Osteoblast (primary cell): ENCODE measurements around the gene SMIM22. TPM values are rescaled to one million over a fixed set of nuclear protein-coding genes. Genes with fewer than 3 reads are reported as not detected.

Source experiments
- DNase-seq: peaks from one replicate; pipeline ENCODE4 v3.0.0; 2011; ENCODE audit warnings: low spot score, mixed read lengths; ENCODE audit not compliant: insufficient read length; ENCODE audit errors: missing footprints
- H2AFZ ChIP-seq: 2 replicates; pipeline ENCODE4 v1.6.0; 2011; ENCODE audit warnings: mild to moderate bottlenecking, low read length
- H3K27ac ChIP-seq: 2 replicates; pipeline ENCODE4 v1.5.1; 2011; ENCODE audit warnings: mild to moderate bottlenecking, low read depth, low read length, moderate library complexity
- H3K27me3 ChIP-seq: 2 replicates; pipeline ENCODE4 v1.6.0; 2012; ENCODE audit warnings: mild to moderate bottlenecking, control low read depth, inconsistent platforms, low read length, moderate library complexity; ENCODE audit not compliant: insufficient read depth
- H3K36me3 ChIP-seq: 2 replicates; pipeline ENCODE4 v1.5.1; 2011; ENCODE audit warnings: mild to moderate bottlenecking, low read length, control low read depth, moderate library complexity; ENCODE audit not compliant: insufficient read depth
- H3K4me1 ChIP-seq: 2 replicates; pipeline ENCODE4 v1.5.1; 2011; ENCODE audit warnings: mild to moderate bottlenecking, low read length, control low read depth, moderate library complexity; ENCODE audit not compliant: insufficient read depth
- H3K4me2 ChIP-seq: 2 replicates; pipeline ENCODE4 v1.6.0; 2011; ENCODE audit warnings: mild to moderate bottlenecking, low read length; ENCODE audit not compliant: insufficient read depth
- H3K4me3 ChIP-seq: fragments of 200-600 bp; sonication (generic); 3 replicates; pipeline ENCODE4 v1.5.1; 2012; ENCODE audit warnings: mild to moderate bottlenecking, low read length, inconsistent platforms; ENCODE audit not compliant: insufficient read depth
- H3K79me2 ChIP-seq: 2 replicates; pipeline ENCODE4 v1.6.0; 2012; ENCODE audit warnings: mild to moderate bottlenecking, low read length, control low read depth, inconsistent platforms; ENCODE audit not compliant: insufficient read depth
- H3K9me3 ChIP-seq: 2 replicates; pipeline ENCODE4 v1.5.1; 2011; ENCODE audit warnings: low read depth, low read length, control low read depth
- H4K20me1 ChIP-seq: 2 replicates; pipeline ENCODE4 v1.6.0; 2012; ENCODE audit warnings: mild to moderate bottlenecking, low read length, control low read depth; ENCODE audit not compliant: insufficient read depth
- total RNA-seq: library from RNA; depleted of rRNA; stranded (reverse); fragments of >200 nt; gene quantifications from 2 replicates; pipeline ENCODE4 v1.2.3, GENCODE V29; 2012
- TF ChIP-seq, protein P1 (sequence below): IDR thresholded peaks from 2 replicates; pipeline ENCODE4 v1.5.1; 2011; ENCODE audit warnings: mild to moderate bottlenecking, low read depth, low read length, moderate library complexity; ENCODE audit errors: extremely low read depth

Gene SMIM22
- total RNA-seq, 1 donor: not detected

DNA sequence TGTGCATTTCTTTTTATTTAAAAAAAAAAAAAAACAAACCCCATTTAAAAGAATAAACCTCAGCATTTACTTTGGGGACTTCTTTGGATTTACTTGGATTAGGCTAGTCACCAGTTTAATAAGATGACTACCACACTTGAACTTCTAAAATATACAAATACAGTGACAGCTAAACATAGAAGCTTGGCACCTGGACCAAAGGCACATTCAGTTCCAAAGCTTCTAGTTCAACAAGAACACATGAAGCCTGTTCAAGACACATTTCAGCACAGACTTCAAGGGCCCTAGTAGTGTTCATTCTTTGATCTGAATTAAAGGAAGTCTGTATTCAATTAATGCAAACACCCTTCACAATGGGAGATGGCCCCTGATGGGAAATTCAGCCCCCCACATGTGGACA is 18.9 kb downstream of the SMIM22 start:
- no peak overlapping the region for H3K4me2 ChIP-seq
- H2AFZ ChIP-seq: no peak overlapping the region
- H4K20me1 ChIP-seq: no peaks in the 10 kb centered on the region
- no peaks in the 10 kb centered on the region for H3K4me1 ChIP-seq
- H3K9me3 ChIP-seq: no peaks in the 10 kb centered on the region
- H3K27ac ChIP-seq: no peak overlapping the region
- H3K79me2 ChIP-seq: no peaks in the 10 kb centered on the region
- peaks cover 65% of the 10 kb centered on the region for H3K36me3 ChIP-seq
- H3K4me3 ChIP-seq: no peak overlapping the region
- DNase-seq: no peak
- H3K27me3 ChIP-seq: no peaks in the 10 kb centered on the region
- TF ChIP-seq, protein P1, sequence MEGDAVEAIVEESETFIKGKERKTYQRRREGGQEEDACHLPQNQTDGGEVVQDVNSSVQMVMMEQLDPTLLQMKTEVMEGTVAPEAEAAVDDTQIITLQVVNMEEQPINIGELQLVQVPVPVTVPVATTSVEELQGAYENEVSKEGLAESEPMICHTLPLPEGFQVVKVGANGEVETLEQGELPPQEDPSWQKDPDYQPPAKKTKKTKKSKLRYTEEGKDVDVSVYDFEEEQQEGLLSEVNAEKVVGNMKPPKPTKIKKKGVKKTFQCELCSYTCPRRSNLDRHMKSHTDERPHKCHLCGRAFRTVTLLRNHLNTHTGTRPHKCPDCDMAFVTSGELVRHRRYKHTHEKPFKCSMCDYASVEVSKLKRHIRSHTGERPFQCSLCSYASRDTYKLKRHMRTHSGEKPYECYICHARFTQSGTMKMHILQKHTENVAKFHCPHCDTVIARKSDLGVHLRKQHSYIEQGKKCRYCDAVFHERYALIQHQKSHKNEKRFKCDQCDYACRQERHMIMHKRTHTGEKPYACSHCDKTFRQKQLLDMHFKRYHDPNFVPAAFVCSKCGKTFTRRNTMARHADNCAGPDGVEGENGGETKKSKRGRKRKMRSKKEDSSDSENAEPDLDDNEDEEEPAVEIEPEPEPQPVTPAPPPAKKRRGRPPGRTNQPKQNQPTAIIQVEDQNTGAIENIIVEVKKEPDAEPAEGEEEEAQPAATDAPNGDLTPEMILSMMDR: no peak

DNA sequence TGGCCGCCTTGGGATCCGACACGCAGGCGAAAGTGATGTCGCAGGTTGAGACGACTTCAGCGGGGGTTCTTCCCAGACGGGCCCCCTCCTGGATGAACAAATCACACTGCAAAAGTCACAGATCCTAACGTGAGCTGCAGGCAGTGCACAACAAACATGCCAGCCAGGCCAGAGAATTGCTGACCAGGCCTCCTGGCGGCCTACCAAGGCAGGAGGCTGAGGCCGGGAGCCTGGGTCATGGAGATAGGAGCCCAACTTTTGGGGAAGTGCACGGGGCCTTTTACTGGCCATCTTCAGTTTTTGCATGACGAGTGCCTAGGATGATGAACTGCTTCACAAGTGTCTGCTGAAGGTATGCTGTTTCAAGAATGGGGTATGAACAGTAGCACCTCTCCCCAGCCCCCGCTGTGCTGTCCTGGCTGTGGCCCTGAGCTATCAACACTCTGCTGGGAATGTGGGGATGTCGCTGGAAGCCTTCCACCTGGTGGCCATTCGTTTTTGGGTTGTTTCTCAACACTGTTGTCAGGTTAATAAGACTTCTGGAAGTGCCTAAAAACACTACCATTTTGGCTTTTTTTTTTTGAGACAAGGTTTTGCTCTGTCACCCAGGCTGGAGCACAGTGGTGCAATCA is 19.5 kb downstream of the SMIM22 start:
- no peaks in the 10 kb centered on the region for H3K4me1 ChIP-seq
- TF ChIP-seq, protein P1: no peak
- no peak overlapping the region for H3K4me3 ChIP-seq
- no peaks in the 10 kb centered on the region for H3K79me2 ChIP-seq
- H3K4me2 ChIP-seq: no peak overlapping the region
- no peak overlapping the region for H2AFZ ChIP-seq
- H3K27ac ChIP-seq: no peak overlapping the region
- H3K9me3 ChIP-seq: no peaks in the 10 kb centered on the region
- no peaks in the 10 kb centered on the region for H3K27me3 ChIP-seq
- H4K20me1 ChIP-seq: no peaks in the 10 kb centered on the region
- DNase-seq: no peak
- H3K36me3 ChIP-seq: peaks cover 65% of the 10 kb centered on the region

GRCh38 chr16:4820652-4821051 is 25.5 kb downstream of the SMIM22 start:
- H3K79me2 ChIP-seq: no peaks in the 10 kb centered on the region
- no peak overlapping the region for H3K4me2 ChIP-seq
- H3K4me3 ChIP-seq: no peak overlapping the region
- no peaks in the 10 kb centered on the region for H3K9me3 ChIP-seq
- H3K27ac ChIP-seq: no peak overlapping the region
- peaks cover 7% of the 10 kb centered on the region for H4K20me1 ChIP-seq
- DNase-seq: no peak
- no peaks in the 10 kb centered on the region for H3K27me3 ChIP-seq
- H2AFZ ChIP-seq: no peak overlapping the region
- H3K4me1 ChIP-seq: no peaks in the 10 kb centered on the region
- H3K36me3 ChIP-seq: peaks cover 70% of the 10 kb centered on the region
- TF ChIP-seq, protein P1: no peak

GRCh38 chr16:4825196-4825595 is 30.0 kb downstream of the SMIM22 start:
- H2AFZ ChIP-seq: no peak overlapping the region
- H3K27ac ChIP-seq: no peak overlapping the region
- no peak overlapping the region for H3K4me3 ChIP-seq
- no peak overlapping the region for H3K4me2 ChIP-seq
- H3K27me3 ChIP-seq: no peaks in the 10 kb centered on the region
- peaks cover 80% of the 10 kb centered on the region for H3K36me3 ChIP-seq
- H3K79me2 ChIP-seq: no peaks in the 10 kb centered on the region
- peaks cover 16% of the 10 kb centered on the region for H4K20me1 ChIP-seq
- TF ChIP-seq, protein P1: no peak
- H3K4me1 ChIP-seq: no peaks in the 10 kb centered on the region
- H3K9me3 ChIP-seq: no peaks in the 10 kb centered on the region
- DNase-seq: no peak
